Testis (tissue), 2 donors: ENCODE measurements around the gene C2orf81.

ENCODE experiments used
- POLR2A ChIP-seq: fragments of 450-650 bp; IDR thresholded peaks from one replicate; pipeline ENCODE4 v1.6.1; 2017; ENCODE audit warnings: antibody characterized with exemption, mild to moderate bottlenecking, moderate library complexity
- TF ChIP-seq, protein P1 (sequence below), 3 experiments: fragments of 450-650 bp in 2 of 3; fragments of 200-600 bp in 1 of 3; sonication (generic) in 1 of 3; IDR thresholded peaks; one replicate each; pipeline ENCODE4 v1.5.1; 2016 to 2019; ENCODE audit warnings: antibody characterized with exemption in 3 of 3, mild to moderate bottlenecking in 2 of 3, moderate library complexity in 1 of 3

DNA sequence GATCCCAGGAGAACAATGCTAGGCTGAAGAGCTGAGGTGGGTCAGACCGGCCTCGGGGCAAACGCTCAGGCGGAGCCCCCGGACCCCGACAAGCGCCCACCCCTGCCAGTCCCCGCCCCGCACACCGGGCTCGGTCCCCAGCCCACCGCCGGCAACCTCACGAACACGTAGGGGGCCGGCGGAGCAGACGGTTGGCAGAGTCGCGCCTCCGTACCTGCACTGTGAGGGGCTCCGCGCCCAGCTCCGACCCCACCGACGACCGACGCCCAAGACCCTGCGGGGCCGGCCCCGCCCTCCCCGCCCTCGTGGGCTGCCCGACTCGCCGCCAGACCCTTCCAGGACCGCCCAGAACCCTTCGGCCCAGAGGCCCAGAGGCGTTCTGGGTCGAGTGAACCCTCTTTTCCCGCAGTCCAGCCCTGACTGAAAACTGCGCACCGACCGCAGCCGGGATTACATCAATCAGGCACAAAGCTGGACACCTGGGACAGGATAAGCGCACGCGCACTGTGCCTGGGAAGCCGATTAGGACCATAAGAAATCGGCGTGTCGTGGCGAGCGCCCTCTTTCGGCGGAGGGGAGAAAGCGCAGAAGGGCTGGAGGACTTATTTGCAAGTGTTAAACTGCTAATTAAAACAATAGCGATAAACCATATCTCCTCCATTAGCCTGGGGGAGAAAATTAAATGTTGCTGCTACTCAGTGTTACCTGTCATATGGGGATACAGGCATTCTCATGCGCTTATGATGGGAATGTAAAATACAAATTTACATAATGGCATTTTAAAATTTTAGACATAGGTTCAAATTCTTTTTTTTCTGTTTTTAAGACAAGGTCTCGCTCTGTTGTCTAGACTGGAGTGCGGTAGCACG, 29.6 kb downstream of the C2orf81 start:
- TF ChIP-seq, protein P1, sequence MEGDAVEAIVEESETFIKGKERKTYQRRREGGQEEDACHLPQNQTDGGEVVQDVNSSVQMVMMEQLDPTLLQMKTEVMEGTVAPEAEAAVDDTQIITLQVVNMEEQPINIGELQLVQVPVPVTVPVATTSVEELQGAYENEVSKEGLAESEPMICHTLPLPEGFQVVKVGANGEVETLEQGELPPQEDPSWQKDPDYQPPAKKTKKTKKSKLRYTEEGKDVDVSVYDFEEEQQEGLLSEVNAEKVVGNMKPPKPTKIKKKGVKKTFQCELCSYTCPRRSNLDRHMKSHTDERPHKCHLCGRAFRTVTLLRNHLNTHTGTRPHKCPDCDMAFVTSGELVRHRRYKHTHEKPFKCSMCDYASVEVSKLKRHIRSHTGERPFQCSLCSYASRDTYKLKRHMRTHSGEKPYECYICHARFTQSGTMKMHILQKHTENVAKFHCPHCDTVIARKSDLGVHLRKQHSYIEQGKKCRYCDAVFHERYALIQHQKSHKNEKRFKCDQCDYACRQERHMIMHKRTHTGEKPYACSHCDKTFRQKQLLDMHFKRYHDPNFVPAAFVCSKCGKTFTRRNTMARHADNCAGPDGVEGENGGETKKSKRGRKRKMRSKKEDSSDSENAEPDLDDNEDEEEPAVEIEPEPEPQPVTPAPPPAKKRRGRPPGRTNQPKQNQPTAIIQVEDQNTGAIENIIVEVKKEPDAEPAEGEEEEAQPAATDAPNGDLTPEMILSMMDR (IDR thresholded peaks at IDR 0.05) = peak; percentile 96 to 99 (median 98)
- TF ChIP-seq POLR2A = no peak
